Liver (tissue), 9 donors: ENCODE measurements around the gene TMBIM1. TPM values are rescaled to one million over a fixed set of nuclear protein-coding genes. Genes with fewer than 3 reads are reported as not detected.

Experiments
- DNase-seq: peaks from one replicate; pipeline ENCODE4 v3.0.0-alpha.2; 2017; ENCODE audit warnings: low spot score
- H3K27ac ChIP-seq, 2 donors: one replicate each; pipeline ENCODE4 v1.7.0; 2013; ENCODE audit warnings: inconsistent platforms in 2 of 2, low read length in 2 of 2, control low read depth in 1 of 2, low read depth in 1 of 2, mild to moderate bottlenecking in 1 of 2
- H3K27me3 ChIP-seq, 4 donors: one replicate each; pipeline versions ENCODE4 v1.6.1 to v1.7.0; 2013; ENCODE audit warnings: low read length in 3 of 4, inconsistent platforms in 1 of 4, mild to moderate bottlenecking in 1 of 4, moderate library complexity in 1 of 4; ENCODE audit not compliant: control insufficient read depth in 4 of 4, insufficient read depth in 4 of 4
- H3K36me3 ChIP-seq, 4 donors: one replicate each; pipeline versions ENCODE4 v1.6.1 to v1.7.0; 2013; ENCODE audit warnings: low read length in 3 of 4, mild to moderate bottlenecking in 3 of 4, low read depth in 1 of 4, moderate library complexity in 1 of 4; ENCODE audit not compliant: control insufficient read depth in 4 of 4, insufficient read depth in 3 of 4
- H3K4me1 ChIP-seq, 4 donors: one replicate each; pipeline versions ENCODE4 v1.6.1 to v1.7.0; 2013; ENCODE audit warnings: low read length in 3 of 4, mild to moderate bottlenecking in 3 of 4, moderate library complexity in 1 of 4; ENCODE audit not compliant: control insufficient read depth in 4 of 4, insufficient read depth in 4 of 4
- H3K4me3 ChIP-seq, 3 donors: one replicate each; pipeline versions ENCODE4 v1.6.1 to v1.7.0; 2013; ENCODE audit warnings: low read length in 3 of 3, control low read depth in 1 of 3, low read depth in 1 of 3, mild to moderate bottlenecking in 1 of 3
- H3K9ac ChIP-seq, 2 donors: one replicate each; pipeline ENCODE4 v1.7.0; 2013; ENCODE audit warnings: low read length in 2 of 2, mild to moderate bottlenecking in 2 of 2, moderate library complexity in 2 of 2, control low read depth in 1 of 2, low read depth in 1 of 2
- H3K9me3 ChIP-seq, 4 donors: one replicate each; pipeline versions ENCODE4 v1.6.1 to v1.7.0; 2013; ENCODE audit warnings: low read length in 3 of 4; ENCODE audit not compliant: control insufficient read depth in 4 of 4
- EGR1 ChIP-seq, 2 donors: IDR thresholded peaks; 2 replicates each; pipeline ENCODE4 v1.6.1; 2016 to 2018; ENCODE audit warnings: antibody characterized with exemption in 2 of 2, low read depth in 2 of 2
- FOXA2 ChIP-seq: IDR thresholded peaks from 2 replicates; pipeline ENCODE4 v1.6.1; 2016; ENCODE audit warnings: antibody characterized with exemption
- GABPA ChIP-seq, 2 donors: IDR thresholded peaks in 1 of 2; conservative IDR thresholded peaks in 1 of 2; 2 replicates each; pipeline ENCODE4 v1.6.1; 2016; ENCODE audit warnings: antibody characterized with exemption in 2 of 2, mild to moderate bottlenecking in 1 of 2, moderate library complexity in 1 of 2
- HNF4A ChIP-seq, 2 donors: conservative IDR thresholded peaks; 2 replicates each; pipeline ENCODE4 v1.6.1; 2016; ENCODE audit warnings: antibody characterized with exemption in 2 of 2, mild to moderate bottlenecking in 2 of 2
- HNF4G ChIP-seq: IDR thresholded peaks from 2 replicates; pipeline ENCODE4 v1.6.1; 2016; ENCODE audit warnings: antibody characterized with exemption
- JUND ChIP-seq, 2 donors: IDR thresholded peaks; 2 replicates each; pipeline ENCODE4 v1.6.1; 2016; ENCODE audit warnings: antibody characterized with exemption in 2 of 2
- NR2F2 ChIP-seq: IDR thresholded peaks from 2 replicates; pipeline ENCODE4 v1.6.1; 2016; ENCODE audit warnings: antibody characterized with exemption
- RAD21 ChIP-seq, 2 donors: IDR thresholded peaks; 2 replicates each; pipeline ENCODE4 v1.6.1; 2016; ENCODE audit warnings: antibody characterized with exemption in 2 of 2, mild to moderate bottlenecking in 2 of 2
- REST ChIP-seq: IDR thresholded peaks from 2 replicates; pipeline ENCODE4 v1.6.1; 2016; ENCODE audit warnings: antibody characterized with exemption, mild to moderate bottlenecking
- RXRA ChIP-seq, 2 donors: IDR thresholded peaks; 2 replicates each; pipeline ENCODE4 v1.6.1; 2017 to 2018; ENCODE audit warnings: antibody characterized with exemption in 2 of 2, mild to moderate bottlenecking in 1 of 2
- SP1 ChIP-seq: IDR thresholded peaks from 2 replicates; pipeline ENCODE4 v1.6.1; 2018; ENCODE audit warnings: antibody characterized with exemption, mild to moderate bottlenecking
- TAF1 ChIP-seq: conservative IDR thresholded peaks from 2 replicates; pipeline ENCODE4 v1.6.1; 2016; ENCODE audit warnings: antibody characterized with exemption, mild to moderate bottlenecking
- YY1 ChIP-seq: IDR thresholded peaks from 2 replicates; pipeline ENCODE4 v1.6.1; 2016; ENCODE audit warnings: antibody characterized with exemption, mild to moderate bottlenecking
- WGBS: extraction: QIAGEN DNeasy Blood & Tissue Kit; methylation state at CpG from one replicate; pipeline ENCODE4 v1.1.7; 2013; 5-methylcytosine and 5-hydroxymethylcytosine counted together
- polyA plus RNA-seq, 2 donors: library from polyadenylated mRNA; stranded (reverse) in 1 of 2; unstranded in 1 of 2; fragments of 200-250 nt in 1 of 2; fragments of >200 nt in 1 of 2; fragmentation: Nextera tagmentation in 1 of 2; extraction: Ambion mirVana in 1 of 2; gene quantifications; one replicate each; pipeline versions ENCODE4 v1.2.1 to v1.2.3, GENCODE V29; 2013 to 2015
- total RNA-seq, 2 donors: library from RNA; depleted of rRNA; stranded (reverse); fragments of >200 nt; gene quantifications; one replicate each; pipeline ENCODE4 v1.2.3, GENCODE V29; 2014
- TF ChIP-seq, protein P1 (sequence below): IDR thresholded peaks from 2 replicates; pipeline ENCODE4 v1.6.1; 2016; ENCODE audit warnings: antibody characterized with exemption
- TF ChIP-seq, protein P2 (sequence below): IDR thresholded peaks from 2 replicates; pipeline ENCODE4 v1.6.1; 2016; ENCODE audit warnings: antibody characterized with exemption
- TF ChIP-seq, protein P3 (sequence below): IDR thresholded peaks from 2 replicates; pipeline ENCODE4 v1.6.1; 2016; ENCODE audit warnings: antibody characterized with exemption
- TF ChIP-seq, protein P4 (sequence below): fragments of 150-350 bp; IDR thresholded peaks from 2 replicates; pipeline ENCODE4 v1.5.1; 2017; ENCODE audit warnings: improper control_type of control experiment, low read depth, low read length; ENCODE audit not compliant: missing input control
- donor health status: healthy.
- donor health status: healthy.
- donor health status: healthy.
- donor health status: healthy.
- donor health status: healthy.

The TMBIM1 gene
- total and polyA plus RNA-seq, 4 donors, result 61.8 to 133 (median 114) TPM

DNA sequence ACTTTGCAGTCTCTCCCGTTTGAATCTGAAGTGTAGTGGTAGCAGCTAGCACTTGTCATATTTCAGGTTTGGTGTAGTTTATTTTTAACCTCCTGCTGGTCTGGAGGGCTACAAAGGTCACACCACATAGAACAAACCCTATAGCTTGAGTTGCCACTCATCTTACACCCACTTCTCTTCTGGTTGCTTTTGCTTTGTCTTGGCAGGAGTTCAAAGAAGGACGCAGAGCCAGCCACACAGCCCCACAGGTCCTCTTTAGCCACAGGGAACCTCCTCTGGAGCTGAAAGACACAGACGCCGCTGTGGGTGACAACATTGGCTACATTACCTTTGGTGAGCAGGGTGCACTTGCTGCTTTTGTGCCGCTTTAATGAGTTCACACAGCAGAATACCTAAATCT lies 47.1 kb downstream of the TMBIM1 start:
- no peak for DNase-seq
- H3K9ac ChIP-seq, result no peak overlapping the region
- no peak for TF ChIP-seq YY1
- TF ChIP-seq, protein P1, sequence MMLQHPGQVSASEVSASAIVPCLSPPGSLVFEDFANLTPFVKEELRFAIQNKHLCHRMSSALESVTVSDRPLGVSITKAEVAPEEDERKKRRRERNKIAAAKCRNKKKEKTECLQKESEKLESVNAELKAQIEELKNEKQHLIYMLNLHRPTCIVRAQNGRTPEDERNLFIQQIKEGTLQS, result no peak
- no peak overlapping the region for H3K4me3 ChIP-seq
- H3K9me3 ChIP-seq, result no peaks in the 10 kb centered on the region
- peaks cover 8 to 69% (median 62%) of the 10 kb centered on the region in 4 donors for H3K36me3 ChIP-seq
- no peaks in the 10 kb centered on the region for H3K27me3 ChIP-seq
- no peaks in the 10 kb centered on the region for H3K4me1 ChIP-seq
- WGBS, result 73% methylated on average over 5 of the region's 5 CpGs
- no peak overlapping the region for H3K27ac ChIP-seq

- Histone ChIP-seq H3K9me3 (no peaks in the 10 kb centered on the region), H3K27ac (no peak overlapping the region), H3K27me3 (no peaks in the 10 kb centered on the region), H3K36me3 (peaks cover 6 to 67% (median 58%) of the 10 kb centered on the region in 4 donors), H3K4me1 (no peaks in the 10 kb centered on the region), H3K4me3 (no peak overlapping the region), H3K9ac (no peak overlapping the region)
- no peak for DNase-seq
- TF ChIP-seq REST, result no peak
- TF ChIP-seq, protein P2, sequence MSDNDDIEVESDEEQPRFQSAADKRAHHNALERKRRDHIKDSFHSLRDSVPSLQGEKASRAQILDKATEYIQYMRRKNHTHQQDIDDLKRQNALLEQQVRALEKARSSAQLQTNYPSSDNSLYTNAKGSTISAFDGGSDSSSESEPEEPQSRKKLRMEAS, result no peak
- TF ChIP-seq YY1, result no peak
- no peak for TF ChIP-seq HNF4G
- TF ChIP-seq JUND (IDR thresholded peaks at IDR 0.05), result no peak
- TF ChIP-seq FOXA2, result no peak
- no peak for TF ChIP-seq SP1
- TF ChIP-seq, protein P3, sequence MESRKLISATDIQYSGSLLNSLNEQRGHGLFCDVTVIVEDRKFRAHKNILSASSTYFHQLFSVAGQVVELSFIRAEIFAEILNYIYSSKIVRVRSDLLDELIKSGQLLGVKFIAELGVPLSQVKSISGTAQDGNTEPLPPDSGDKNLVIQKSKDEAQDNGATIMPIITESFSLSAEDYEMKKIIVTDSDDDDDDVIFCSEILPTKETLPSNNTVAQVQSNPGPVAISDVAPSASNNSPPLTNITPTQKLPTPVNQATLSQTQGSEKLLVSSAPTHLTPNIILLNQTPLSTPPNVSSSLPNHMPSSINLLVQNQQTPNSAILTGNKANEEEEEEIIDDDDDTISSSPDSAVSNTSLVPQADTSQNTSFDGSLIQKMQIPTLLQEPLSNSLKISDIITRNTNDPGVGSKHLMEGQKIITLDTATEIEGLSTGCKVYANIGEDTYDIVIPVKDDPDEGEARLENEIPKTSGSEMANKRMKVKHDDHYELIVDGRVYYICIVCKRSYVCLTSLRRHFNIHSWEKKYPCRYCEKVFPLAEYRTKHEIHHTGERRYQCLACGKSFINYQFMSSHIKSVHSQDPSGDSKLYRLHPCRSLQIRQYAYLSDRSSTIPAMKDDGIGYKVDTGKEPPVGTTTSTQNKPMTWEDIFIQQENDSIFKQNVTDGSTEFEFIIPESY, result no peak
- no peak for TF ChIP-seq NR2F2
- TF ChIP-seq, protein P1, result no peak
- TF ChIP-seq, protein P4, sequence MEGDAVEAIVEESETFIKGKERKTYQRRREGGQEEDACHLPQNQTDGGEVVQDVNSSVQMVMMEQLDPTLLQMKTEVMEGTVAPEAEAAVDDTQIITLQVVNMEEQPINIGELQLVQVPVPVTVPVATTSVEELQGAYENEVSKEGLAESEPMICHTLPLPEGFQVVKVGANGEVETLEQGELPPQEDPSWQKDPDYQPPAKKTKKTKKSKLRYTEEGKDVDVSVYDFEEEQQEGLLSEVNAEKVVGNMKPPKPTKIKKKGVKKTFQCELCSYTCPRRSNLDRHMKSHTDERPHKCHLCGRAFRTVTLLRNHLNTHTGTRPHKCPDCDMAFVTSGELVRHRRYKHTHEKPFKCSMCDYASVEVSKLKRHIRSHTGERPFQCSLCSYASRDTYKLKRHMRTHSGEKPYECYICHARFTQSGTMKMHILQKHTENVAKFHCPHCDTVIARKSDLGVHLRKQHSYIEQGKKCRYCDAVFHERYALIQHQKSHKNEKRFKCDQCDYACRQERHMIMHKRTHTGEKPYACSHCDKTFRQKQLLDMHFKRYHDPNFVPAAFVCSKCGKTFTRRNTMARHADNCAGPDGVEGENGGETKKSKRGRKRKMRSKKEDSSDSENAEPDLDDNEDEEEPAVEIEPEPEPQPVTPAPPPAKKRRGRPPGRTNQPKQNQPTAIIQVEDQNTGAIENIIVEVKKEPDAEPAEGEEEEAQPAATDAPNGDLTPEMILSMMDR, result no peak
- TF ChIP-seq HNF4A (conservative IDR thresholded peaks at IDR 0.05), result no peak
- no peak for TF ChIP-seq RAD21 (IDR thresholded peaks at IDR 0.05)
- no peak for TF ChIP-seq RXRA (IDR thresholded peaks at IDR 0.05)
- TF ChIP-seq GABPA (IDR thresholded peaks at IDR 0.05 in 1 of 2, conservative IDR thresholded peaks at IDR 0.05 in 1 of 2), result no peak
- no peak for TF ChIP-seq TAF1
- no peak for TF ChIP-seq EGR1 (IDR thresholded peaks at IDR 0.05; ENCODE audit: low read depth in 2 of 2)
- 97% methylated on average over 2 of the region's 2 CpGs for WGBS
Observed at GRCh38 chr2:218244665-218245064, 47.6 kb downstream of the TMBIM1 start.
